Mesendoderm (in vitro differentiated cells): ENCODE results near the gene NADSYN1.

Source experiments
- DNase-seq: peaks from one replicate; pipeline ENCODE4 v3.0.0; 2013
- H2AK5ac ChIP-seq: 2 replicates; pipeline ENCODE4 v1.6.1; 2013; ENCODE audit warnings: low read length, inconsistent platforms
- H2BK120ac ChIP-seq: 2 replicates; pipeline ENCODE4 v1.6.1; 2013; ENCODE audit warnings: low read depth, mild to moderate bottlenecking, low read length, moderate library complexity, mixed read lengths
- H2BK15ac ChIP-seq: replicated peaks from 2 replicates; pipeline ENCODE4 v1.6.1; 2013; ENCODE audit warnings: low read depth, mild to moderate bottlenecking, moderate library complexity
- H2BK5ac ChIP-seq: 2 replicates; pipeline ENCODE4 v1.6.1; 2013; ENCODE audit warnings: low read length, inconsistent platforms
- H3K18ac ChIP-seq: 2 replicates; pipeline ENCODE4 v1.6.1; 2013; ENCODE audit warnings: mild to moderate bottlenecking, low read length, mixed read lengths
- H3K23ac ChIP-seq: one replicate; pipeline ENCODE4 v1.6.1; 2013; ENCODE audit warnings: low read length
- H3K27ac ChIP-seq: 2 replicates; pipeline ENCODE4 v1.5.1; 2013; ENCODE audit warnings: low read depth, mild to moderate bottlenecking, inconsistent platforms, low read length, moderate library complexity
- H3K27me3 ChIP-seq: 2 replicates; pipeline ENCODE4 v1.6.1; 2013; ENCODE audit warnings: low read length, control low read depth, mild to moderate bottlenecking, inconsistent platforms; ENCODE audit not compliant: insufficient read depth, poor library complexity
- H3K36me3 ChIP-seq: 2 replicates; pipeline ENCODE4 v1.6.1; 2013; ENCODE audit warnings: low read length, inconsistent platforms; ENCODE audit not compliant: control insufficient read depth, insufficient read depth
- H3K4ac ChIP-seq: one replicate; pipeline ENCODE4 v1.6.1; 2013; ENCODE audit warnings: low read depth, mild to moderate bottlenecking, low read length, moderate library complexity
- H3K4me1 ChIP-seq: 2 replicates; pipeline ENCODE4 v1.6.1; 2013; ENCODE audit warnings: low read depth, low read length, inconsistent platforms; ENCODE audit not compliant: control insufficient read depth
- H3K4me2 ChIP-seq: 2 replicates; pipeline ENCODE4 v1.6.1; 2013; ENCODE audit warnings: low read length
- H3K4me3 ChIP-seq: 2 replicates; pipeline ENCODE4 v1.5.1; 2013; ENCODE audit warnings: mild to moderate bottlenecking, low read length
- H3K56ac ChIP-seq: one replicate; pipeline ENCODE4 v1.6.1; 2013; ENCODE audit warnings: low read length
- H3K79me1 ChIP-seq: 2 replicates; pipeline ENCODE4 v1.6.1; 2013; ENCODE audit warnings: low read length, inconsistent platforms
- H3K79me2 ChIP-seq: 2 replicates; pipeline ENCODE4 v1.6.1; 2013; ENCODE audit warnings: mild to moderate bottlenecking, low read length; ENCODE audit not compliant: control insufficient read depth, insufficient read depth
- H3K9ac ChIP-seq: 2 replicates; pipeline ENCODE4 v1.6.1; 2013; ENCODE audit warnings: low read length, inconsistent platforms
- H4K5ac ChIP-seq: one replicate; pipeline ENCODE4 v1.6.1; 2013; ENCODE audit warnings: low read length
- H4K8ac ChIP-seq: one replicate; pipeline ENCODE4 v1.6.1; 2013; ENCODE audit warnings: low read depth, mild to moderate bottlenecking, control low read depth, low read length, moderate library complexity
- WGBS: extraction: QIAGEN DNeasy Blood & Tissue Kit; methylation state at CpG from one replicate; pipeline ENCODE4 v1.1.7; 2013; ENCODE audit warnings: low lambda C conversion rate, missing lambda C conversion rate; ENCODE audit not compliant: insufficient coverage; ENCODE audit errors: extremely low coverage; 5-methylcytosine and 5-hydroxymethylcytosine counted together

The NADSYN1 gene

GRCh38 chr11:71465054-71465453 lies 12.1 kb downstream of the NADSYN1 start:
- Histone ChIP-seq H3K79me2 (no peaks in the 10 kb centered on the region), H4K8ac (no peak overlapping the region), H2AK5ac (no peak overlapping the region), H3K18ac (no peak overlapping the region), H2BK120ac (no peak overlapping the region), H3K23ac (no peak overlapping the region), H2BK15ac (no peak overlapping the region), H3K27me3 (no peaks in the 10 kb centered on the region), H3K4me1 (no peaks in the 10 kb centered on the region), H3K79me1 (no peaks in the 10 kb centered on the region), H2BK5ac (no peak overlapping the region), H4K5ac (no peak overlapping the region), H3K56ac (no peak overlapping the region), H3K4me2 (no peak overlapping the region), H3K4ac (no peak overlapping the region), H3K27ac (no peak overlapping the region), H3K9ac (no peak overlapping the region), H3K36me3 (no peaks in the 10 kb centered on the region), H3K4me3 (no peak overlapping the region)
- DNase-seq = no peak
- no CpG with 5 or more reads among the region's 4 CpGs for WGBS

- H3K27ac ChIP-seq = no peak overlapping the region
Measured at GRCh38 chr11:71466358-71466757, 13.4 kb downstream of the NADSYN1 start.

GRCh38 chr11:71467164-71467563 lies 14.2 kb downstream of the NADSYN1 start:
- H3K4me3 ChIP-seq = no peak overlapping the region
- DNase-seq = no peak

More at GRCh38 chr11:71466358-71466757, 13.4 kb downstream of the NADSYN1 start:
- no peak for DNase-seq
- H3K4me2 ChIP-seq = no peak overlapping the region
- H3K4me3 ChIP-seq = no peak overlapping the region
- no CpG with 5 or more reads among the region's 9 CpGs for WGBS
- no peak overlapping the region for H3K18ac ChIP-seq
- no peak overlapping the region for H3K9ac ChIP-seq
- H3K36me3 ChIP-seq = no peaks in the 10 kb centered on the region
- H3K4me1 ChIP-seq = no peaks in the 10 kb centered on the region
- H4K5ac ChIP-seq = no peak overlapping the region
- no peak overlapping the region for H3K4ac ChIP-seq
- no peak overlapping the region for H2BK120ac ChIP-seq
- H3K23ac ChIP-seq = no peak overlapping the region
- H2BK5ac ChIP-seq = no peak overlapping the region
- no peaks in the 10 kb centered on the region for H3K79me2 ChIP-seq
- H3K79me1 ChIP-seq = no peaks in the 10 kb centered on the region
- H3K27me3 ChIP-seq = no peaks in the 10 kb centered on the region
- no peak overlapping the region for H4K8ac ChIP-seq
- no peak overlapping the region for H2AK5ac ChIP-seq
- H3K56ac ChIP-seq = no peak overlapping the region
- H2BK15ac ChIP-seq = no peak overlapping the region

GRCh38 chr11:71470946-71471345 lies 17.9 kb downstream of the NADSYN1 start:
- WGBS = no CpG with 5 or more reads among the region's 6 CpGs
- H2BK5ac ChIP-seq = no peak overlapping the region
- no peak overlapping the region for H3K4ac ChIP-seq
- H3K4me3 ChIP-seq = no peak overlapping the region
- H3K27ac ChIP-seq = no peak overlapping the region
- H3K18ac ChIP-seq = no peak overlapping the region
- no peaks in the 10 kb centered on the region for H3K27me3 ChIP-seq
- H3K4me2 ChIP-seq = no peak overlapping the region
- no peak for DNase-seq
- H2BK120ac ChIP-seq = no peak overlapping the region
- H3K9ac ChIP-seq = no peak overlapping the region
- H3K4me1 ChIP-seq = no peaks in the 10 kb centered on the region
- H3K56ac ChIP-seq = no peak overlapping the region
- H2BK15ac ChIP-seq = no peak overlapping the region
- no peaks in the 10 kb centered on the region for H3K79me1 ChIP-seq
- H4K5ac ChIP-seq = no peak overlapping the region
- H3K23ac ChIP-seq = no peak overlapping the region
- H3K36me3 ChIP-seq = peaks cover 3% of the 10 kb centered on the region
- no peak overlapping the region for H4K8ac ChIP-seq
- H2AK5ac ChIP-seq = no peak overlapping the region
- H3K79me2 ChIP-seq = no peaks in the 10 kb centered on the region

More at GRCh38 chr11:71467164-71467563, 14.2 kb downstream of the NADSYN1 start:
- H2BK15ac ChIP-seq = no peak overlapping the region
- H3K27me3 ChIP-seq = no peaks in the 10 kb centered on the region
- H3K4me2 ChIP-seq = no peak overlapping the region
- no peak overlapping the region for H2BK5ac ChIP-seq
- H2AK5ac ChIP-seq = no peak overlapping the region
- H3K79me1 ChIP-seq = no peaks in the 10 kb centered on the region
- no peak overlapping the region for H4K5ac ChIP-seq
- H3K4me1 ChIP-seq = no peaks in the 10 kb centered on the region
- no peak overlapping the region for H3K18ac ChIP-seq
- H3K56ac ChIP-seq = no peak overlapping the region
- H4K8ac ChIP-seq = no peak overlapping the region
- no peaks in the 10 kb centered on the region for H3K36me3 ChIP-seq
- no peak overlapping the region for H2BK120ac ChIP-seq
- H3K79me2 ChIP-seq = no peaks in the 10 kb centered on the region
- no peak overlapping the region for H3K9ac ChIP-seq
- H3K27ac ChIP-seq = no peak overlapping the region
- no peak overlapping the region for H3K4ac ChIP-seq
- no CpG with 5 or more reads among the region's 6 CpGs for WGBS
- H3K23ac ChIP-seq = no peak overlapping the region

GRCh38 chr11:71472357-71472885 lies 19.4 kb downstream of the NADSYN1 start:
- Histone ChIP-seq H3K79me2 (no peaks in the 10 kb centered on the region), H3K36me3 (peaks cover 3% of the 10 kb centered on the region), H3K27me3 (no peaks in the 10 kb centered on the region), H4K8ac (no peak overlapping the region), H3K4me2 (no peak overlapping the region), H3K79me1 (no peaks in the 10 kb centered on the region), H3K9ac (no peak overlapping the region), H2BK15ac (no peak overlapping the region), H3K4me1 (no peaks in the 10 kb centered on the region), H3K4ac (no peak overlapping the region), H2BK120ac (no peak overlapping the region), H4K5ac (no peak overlapping the region), H2AK5ac (no peak overlapping the region), H3K4me3 (no peak overlapping the region), H3K23ac (no peak overlapping the region), H2BK5ac (no peak overlapping the region), H3K18ac (no peak overlapping the region), H3K27ac (no peak overlapping the region), H3K56ac (no peak overlapping the region)
- no CpG with 5 or more reads among the region's 10 CpGs for WGBS
- DNase-seq = peak; percentile 33
